Ascending aorta (tissue), 2 donors: ENCODE data around the gene NFATC2. TPM values are rescaled to one million over a fixed set of nuclear protein-coding genes. Genes with fewer than 3 reads are reported as not detected.

ENCODE experiments used
- DNase-seq, 2 donors: peaks; one replicate each; pipeline ENCODE4 v3.0.0-alpha.2; 2019; ENCODE audit warnings: low spot score in 2 of 2
- H3K27ac ChIP-seq, 2 donors: fragments of 200-600 bp; sonication (generic); one replicate each; pipeline ENCODE4 v1.5.1; 2016 to 2017; ENCODE audit warnings: mild to moderate bottlenecking in 1 of 2
- H3K27me3 ChIP-seq: fragments of 200-600 bp; sonication (generic); one replicate; pipeline ENCODE4 v1.5.1; 2017
- H3K36me3 ChIP-seq, 2 donors: fragments of 200-600 bp; sonication (generic); one replicate each; pipeline ENCODE4 v1.5.1; 2016
- H3K4me1 ChIP-seq, 2 donors: fragments of 200-600 bp; sonication (generic); one replicate each; pipeline ENCODE4 v1.5.1; 2016 to 2017; ENCODE audit warnings: mild to moderate bottlenecking in 1 of 2
- H3K4me3 ChIP-seq, 2 donors: fragments of 200-600 bp; sonication (generic); one replicate each; pipeline ENCODE4 v1.5.1; 2016 to 2017; ENCODE audit warnings: mild to moderate bottlenecking in 1 of 2
- H3K9me3 ChIP-seq, 2 donors: fragments of 200-600 bp; sonication (generic); one replicate each; pipeline ENCODE4 v1.5.1; 2016
- CTCF ChIP-seq, 3 experiments: fragments of 200-600 bp in 2 of 3; fragments of 450-650 bp in 1 of 3; sonication (generic) in 2 of 3; IDR thresholded peaks; one replicate each; pipeline ENCODE4 v1.5.1; 2016 to 2019; ENCODE audit warnings: antibody characterized with exemption in 3 of 3, mild to moderate bottlenecking in 1 of 3, moderate library complexity in 1 of 3
- intact Hi-C: fragments of 100-400 bp; cut with DNase I; formaldehyde crosslinking; loops from one replicate; pipeline ENCODE4 v1.15.1; 2023
- total RNA-seq: library from RNA; depleted of rRNA; stranded (reverse); fragments of >200 nt; gene quantifications from one replicate; pipeline ENCODE4 v1.1.0, GENCODE V29; 2016

Gene NFATC2
- total RNA-seq, 1 donor from 2014 or later, result 7.9 TPM

DNA sequence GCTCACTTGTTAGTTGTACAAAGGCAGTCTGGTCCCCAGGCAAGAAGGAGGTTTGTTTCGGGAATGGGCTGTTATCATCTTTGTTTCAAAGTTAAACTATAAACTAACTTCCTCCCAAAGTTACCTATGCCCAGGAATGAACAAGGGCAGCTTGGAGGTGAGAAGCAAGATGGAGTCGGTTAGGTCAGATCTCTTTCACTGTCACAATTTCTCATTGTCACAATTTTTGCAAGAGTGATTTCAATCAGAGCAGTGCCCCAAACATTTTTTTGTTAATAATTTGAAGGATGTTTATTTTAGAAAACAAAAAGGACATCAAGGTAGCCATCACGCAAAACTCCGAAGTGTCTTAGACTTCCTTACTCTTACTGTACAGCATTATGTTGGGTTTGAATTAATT is 170.8 kb downstream of the NFATC2 start:
- H3K27me3 ChIP-seq, result no peaks in the 10 kb centered on the region
- no peak overlapping the region for H3K4me3 ChIP-seq
- TF ChIP-seq CTCF (IDR thresholded peaks at IDR 0.05), result no peak
- no peak overlapping the region for H3K27ac ChIP-seq
- intact Hi-C loops, result loop anchor here (1.0 to 5.0 kb wide), 2 partner anchors 224 to 711 kb away; no protein-coding TSS in a partner anchor
- no peaks in the 10 kb centered on the region for H3K9me3 ChIP-seq
- DNase-seq, result no peak
- H3K4me1 ChIP-seq, result peaks cover 0 to 7% of the 10 kb centered on the region in 2 donors
- H3K36me3 ChIP-seq, result no peaks in the 10 kb centered on the region

DNA sequence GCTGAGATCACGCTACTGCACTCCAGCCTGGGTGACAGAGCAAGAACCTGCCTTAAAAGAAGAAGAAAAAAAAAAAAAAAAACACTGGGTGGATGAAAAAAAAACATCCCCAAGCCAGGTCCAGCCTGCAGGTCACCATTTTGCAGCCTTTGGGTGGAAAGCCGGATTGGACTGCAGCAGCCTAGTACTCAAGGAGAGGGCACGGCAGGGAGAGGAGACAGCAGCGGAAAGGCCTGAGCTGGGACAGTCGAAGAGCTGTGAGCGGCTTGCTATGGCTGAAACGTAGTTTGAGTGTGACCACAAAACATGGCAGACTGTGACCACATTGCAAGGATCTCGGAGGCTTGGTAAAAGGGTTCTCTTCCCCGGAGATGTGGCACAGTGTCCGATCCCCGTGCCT is 173.0 kb downstream of the NFATC2 start:
- H3K4me3 ChIP-seq, result no peak overlapping the region
- intact Hi-C loops, result loop anchor here (5.0 to 10.0 kb wide), 2 partner anchors 78 to 385 kb away; no protein-coding TSS in a partner anchor
- DNase-seq, result no peak
- no peaks in the 10 kb centered on the region for H3K27me3 ChIP-seq
- no peak overlapping the region for H3K27ac ChIP-seq
- peaks cover 6 to 17% of the 10 kb centered on the region in 2 donors for H3K4me1 ChIP-seq
- H3K9me3 ChIP-seq, result no peaks in the 10 kb centered on the region
- TF ChIP-seq CTCF (IDR thresholded peaks at IDR 0.05), result no peak
- no peaks in the 10 kb centered on the region for H3K36me3 ChIP-seq

- Histone ChIP-seq H3K4me1 (peaks cover 6 to 17% of the 10 kb centered on the region in 2 donors), H3K36me3 (no peaks in the 10 kb centered on the region), H3K9me3 (no peaks in the 10 kb centered on the region), H3K4me3 (no peak overlapping the region), H3K27ac (no peak overlapping the region), H3K27me3 (no peaks in the 10 kb centered on the region)
- no peak for DNase-seq
- TF ChIP-seq CTCF (IDR thresholded peaks at IDR 0.05), result no peak
- intact Hi-C loops, result loop anchor here (5.0 to 10.0 kb wide), 2 partner anchors 79 to 386 kb away; no protein-coding TSS in a partner anchor
Observed at GRCh38 chr20:51368461-51369211, 173.9 kb downstream of the NFATC2 start.

DNA sequence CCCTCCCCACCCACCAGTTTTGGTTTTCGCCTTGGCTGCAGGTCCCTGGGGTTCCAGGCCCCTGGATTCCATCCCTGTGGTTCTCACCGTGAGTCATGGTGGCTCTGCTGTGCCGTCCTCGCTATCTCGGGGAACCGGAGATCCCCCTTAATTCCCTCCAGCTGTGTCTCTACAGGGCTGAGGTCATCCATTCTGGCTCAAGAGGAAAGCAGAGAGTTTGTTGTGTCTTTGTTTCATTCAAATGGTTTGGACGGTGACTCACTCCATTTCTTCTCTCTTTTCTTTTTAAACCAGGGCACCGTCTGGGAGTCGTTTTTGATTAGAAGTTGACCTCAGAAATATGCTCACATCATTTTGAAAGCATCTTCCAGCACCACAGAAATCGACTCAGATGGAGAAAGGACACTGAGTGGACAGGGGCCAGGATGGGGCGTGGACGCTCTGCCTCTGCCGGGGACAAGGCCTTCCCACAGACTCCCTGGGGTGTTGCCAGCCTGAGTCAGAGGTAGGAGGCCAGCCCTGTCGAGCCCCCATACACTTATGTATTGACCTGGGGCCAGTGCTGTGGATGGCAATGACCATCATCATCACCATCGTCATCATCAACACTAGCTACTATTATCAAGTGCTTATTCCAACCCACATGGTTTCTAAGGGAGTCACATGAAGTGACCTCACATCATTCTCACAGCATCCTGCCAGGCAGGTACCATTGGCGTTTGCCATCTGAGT is 176.2 kb downstream of the NFATC2 start:
- intact Hi-C loops, result loop anchor here (5.0 to 10.0 kb wide), 2 partner anchors 81 to 388 kb away; no protein-coding TSS in a partner anchor
- no peaks in the 10 kb centered on the region for H3K36me3 ChIP-seq
- H3K4me1 ChIP-seq, result peaks cover 6 to 13% of the 10 kb centered on the region in 2 donors
- H3K4me3 ChIP-seq, result peak overlapping the region in 1 of 2 donors; percentile 17
- no peak for TF ChIP-seq CTCF (IDR thresholded peaks at IDR 0.05)
- peak; percentile 53 to 94 for DNase-seq
- H3K9me3 ChIP-seq, result no peaks in the 10 kb centered on the region
- H3K27ac ChIP-seq, result peak overlapping the region; percentile 91
- no peaks in the 10 kb centered on the region for H3K27me3 ChIP-seq

DNA sequence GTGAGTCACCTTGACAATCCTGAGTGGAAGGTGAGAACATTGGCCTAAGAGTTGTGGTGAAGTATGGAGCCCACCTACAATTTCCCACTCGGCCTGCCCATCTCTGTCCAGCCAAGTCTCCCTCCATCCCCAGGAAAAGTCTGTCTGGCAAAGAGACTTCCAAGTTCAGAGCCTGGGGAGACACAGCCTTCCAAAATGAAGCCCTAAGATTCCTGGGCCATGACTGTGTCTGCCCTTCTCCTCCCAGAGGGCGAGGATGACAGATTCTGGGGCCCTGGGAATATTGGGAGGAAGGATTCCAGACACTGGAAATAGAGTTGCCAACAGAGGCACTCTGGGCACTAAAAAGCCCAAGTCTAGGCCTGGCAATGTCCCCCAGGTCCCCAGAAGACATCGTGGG is 176.8 kb downstream of the NFATC2 start:
- Histone ChIP-seq H3K27ac (peak overlapping the region; percentile 91), H3K9me3 (no peaks in the 10 kb centered on the region), H3K4me3 (peak overlapping the region in 1 of 2 donors; percentile 17), H3K27me3 (no peaks in the 10 kb centered on the region), H3K4me1 (peaks cover 6 to 13% of the 10 kb centered on the region in 2 donors), H3K36me3 (no peaks in the 10 kb centered on the region)
- no peak for DNase-seq
- intact Hi-C loops, result loop anchor here (5.0 to 10.0 kb wide), 2 partner anchors 82 to 389 kb away; no protein-coding TSS in a partner anchor
- TF ChIP-seq CTCF (IDR thresholded peaks at IDR 0.05), result no peak
